ACHN (cell line): Measurements from ENCODE around the gene PIGQ.
"Not testable (repeated sequence)": the region's sequence is repeated elsewhere in the genome, so short reads cannot be mapped to it uniquely, and the experiment has no call there.

Source experiments
- DNase-seq: peaks from one replicate; pipeline ENCODE4 v3.0.0-alpha.2; 2015
- in situ Hi-C: cut with HindIII; loops from 2 replicates; pipeline ENCODE4 v1.10.0; 2017; ENCODE audit warnings: low sequenced_read_pairs, low pct_ligation_motif_present, low pct_unique_long_range_greater_than_20kb

Gene PIGQ

GRCh38 chr16:592518-593306 lies 22.9 kb downstream of the PIGQ start:
- no peak for DNase-seq
- in situ Hi-C loops, result no loop called here

GRCh38 chr16:593406-593805 lies 23.6 kb downstream of the PIGQ start:
- no peak for DNase-seq
- in situ Hi-C loops, result no loop called here

GRCh38 chr16:593807-594206 lies 24.0 kb downstream of the PIGQ start:
- DNase-seq, result no peak
- in situ Hi-C loops, result no loop called here

- in situ Hi-C loops, result no loop called here
- no peak for DNase-seq
Observed at GRCh38 chr16:595094-595528, 25.3 kb downstream of the PIGQ start.

GRCh38 chr16:595942-596735 lies 26.4 kb downstream of the PIGQ start:
- DNase-seq, result no peak

GRCh38 chr16:596736-597060 lies 26.9 kb downstream of the PIGQ start:
- in situ Hi-C loops, result no loop called here
- no peak for DNase-seq

More at GRCh38 chr16:595942-596735, 26.4 kb downstream of the PIGQ start:
- in situ Hi-C loops, result no loop called here

GRCh38 chr16:597655-598054 lies 27.9 kb downstream of the PIGQ start:
- DNase-seq, in situ Hi-C loops: not testable (repeated sequence)

GRCh38 chr16:598823-599739 lies 29.3 kb downstream of the PIGQ start:
- in situ Hi-C loops, result no loop called here
- DNase-seq, result no peak

- DNase-seq, result no peak
- in situ Hi-C loops, result no loop called here
Observed at GRCh38 chr16:600781-601180, 31.0 kb downstream of the PIGQ start.

GRCh38 chr16:603933-604332 lies 34.2 kb downstream of the PIGQ start:
- DNase-seq, result no peak
- in situ Hi-C loops, result no loop called here

GRCh38 chr16:606656-607307 lies 37.0 kb downstream of the PIGQ start:
- DNase-seq, result no peak
- in situ Hi-C loops, result no loop called here

GRCh38 chr16:608019-608418 lies 38.3 kb downstream of the PIGQ start:
- DNase-seq, result no peak
- in situ Hi-C loops, result no loop called here

- DNase-seq, result no peak
- in situ Hi-C loops, result no loop called here
Observed at GRCh38 chr16:609316-609715, 39.5 kb downstream of the PIGQ start.

- in situ Hi-C loops, result no loop called here
Observed at GRCh38 chr16:609984-610383, 40.2 kb downstream of the PIGQ start.

GRCh38 chr16:610513-611381 lies 41.0 kb downstream of the PIGQ start:
- in situ Hi-C loops, result no loop called here
- DNase-seq, result no peak

More at GRCh38 chr16:609984-610383, 40.2 kb downstream of the PIGQ start:
- no peak for DNase-seq

- in situ Hi-C loops, result no loop called here
- DNase-seq, result no peak
Observed at GRCh38 chr16:615122-615521, 45.4 kb downstream of the PIGQ start.

GRCh38 chr16:616733-617586 lies 47.2 kb downstream of the PIGQ start:
- no peak for DNase-seq
- in situ Hi-C loops, result no loop called here
